Measurements from ENCODE around the gene PAPOLB. TPM values are rescaled to one million over a fixed set of nuclear protein-coding genes. Genes with fewer than 3 reads are reported as not detected.

Gene PAPOLB
- total RNA-seq, 1 experiment from 2014 or later = 0.07 TPM

GRCh38 chr7:4817178-4817901 is 44.5 kb downstream of the PAPOLB start:
- intact Hi-C loops (cut with micrococcal nuclease; ENCODE audit: unreplicated experiment) = no loop called here
- CTCF ChIA-PET = interaction anchor here (0.5 to 1.2 kb wide), 2 partner anchors 12 to 304 kb away, joined by 3 to 4 read pairs; no protein-coding TSS in a partner anchor
- no TSS peak for BruUV-seq (replicated peaks)

DNA sequence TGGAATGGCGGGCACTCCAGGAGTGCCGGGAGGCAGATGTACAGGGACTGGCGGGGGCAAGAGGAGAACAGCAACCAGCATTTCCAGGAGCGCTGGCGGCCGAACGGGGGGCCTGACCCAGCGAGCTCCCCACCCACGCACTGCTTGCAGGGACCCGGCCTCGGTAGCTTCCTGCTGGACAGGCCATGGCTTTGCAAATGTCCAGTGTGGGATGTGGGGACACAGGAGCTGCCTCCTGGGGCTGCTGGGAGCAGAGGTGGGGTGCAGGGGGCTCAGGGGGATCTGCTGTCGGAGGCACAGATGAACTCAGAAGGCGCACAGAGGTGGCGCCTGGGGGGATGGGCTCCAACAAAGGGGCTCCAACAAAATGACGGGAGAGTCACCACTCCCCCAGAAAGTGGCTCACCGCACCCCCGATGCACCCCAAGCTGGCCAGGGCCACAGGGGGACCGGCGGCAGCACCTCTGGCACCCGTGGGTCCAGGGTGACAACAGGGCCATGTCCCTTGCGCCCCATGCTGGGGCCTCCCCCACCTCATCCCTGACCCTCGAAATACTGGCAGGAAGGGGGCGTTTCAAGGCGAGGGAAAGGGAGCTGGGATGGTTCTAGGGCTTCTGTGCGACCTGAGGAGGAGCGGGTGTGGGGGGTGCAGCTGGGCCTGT is 45.3 kb downstream of the PAPOLB start:
- no TSS peak for BruUV-seq (replicated peaks)
- Mint-ChIP-seq H3K9me3 (ENCODE audit: low read depth, unreplicated experiment) (peaks cover 5% of the 10 kb centered on the region), H3K27me3 (ENCODE audit: unreplicated experiment) (peaks cover 64% of the 10 kb centered on the region), H3K36me3 (ENCODE audit: insufficient read depth, unreplicated experiment) (no peaks in the 10 kb centered on the region), H3K4me1 (ENCODE audit: low read depth, unreplicated experiment) (no peaks in the 10 kb centered on the region), H3K27ac (ENCODE audit: unreplicated experiment) (no peak overlapping the region), H3K4me3 (ENCODE audit: low read depth, unreplicated experiment) (no peak overlapping the region)
- intact Hi-C loops (cut with micrococcal nuclease; ENCODE audit: unreplicated experiment) = no loop called here
- TF ChIP-seq CTCF (IDR thresholded peaks at IDR 0.05; ENCODE audit: unreplicated experiment) = no peak
- CTCF ChIA-PET = interaction anchor here (1.2 kb wide), 1 partner anchor 11 kb away, joined by 4 read pairs; no protein-coding TSS in a partner anchor
- DNase-seq = no peak

More at GRCh38 chr7:4817178-4817901, 44.5 kb downstream of the PAPOLB start:
- Mint-ChIP-seq H3K4me1 (ENCODE audit: low read depth, unreplicated experiment) (no peaks in the 10 kb centered on the region), H3K4me3 (ENCODE audit: low read depth, unreplicated experiment) (no peak overlapping the region), H3K27ac (ENCODE audit: unreplicated experiment) (no peak overlapping the region), H3K9me3 (ENCODE audit: low read depth, unreplicated experiment) (peaks cover 5% of the 10 kb centered on the region), H3K36me3 (ENCODE audit: insufficient read depth, unreplicated experiment) (no peaks in the 10 kb centered on the region), H3K27me3 (ENCODE audit: unreplicated experiment) (peaks cover 68% of the 10 kb centered on the region)
- TF ChIP-seq CTCF (IDR thresholded peaks at IDR 0.05; ENCODE audit: unreplicated experiment) = no peak
- DNase-seq = no peak

DNA sequence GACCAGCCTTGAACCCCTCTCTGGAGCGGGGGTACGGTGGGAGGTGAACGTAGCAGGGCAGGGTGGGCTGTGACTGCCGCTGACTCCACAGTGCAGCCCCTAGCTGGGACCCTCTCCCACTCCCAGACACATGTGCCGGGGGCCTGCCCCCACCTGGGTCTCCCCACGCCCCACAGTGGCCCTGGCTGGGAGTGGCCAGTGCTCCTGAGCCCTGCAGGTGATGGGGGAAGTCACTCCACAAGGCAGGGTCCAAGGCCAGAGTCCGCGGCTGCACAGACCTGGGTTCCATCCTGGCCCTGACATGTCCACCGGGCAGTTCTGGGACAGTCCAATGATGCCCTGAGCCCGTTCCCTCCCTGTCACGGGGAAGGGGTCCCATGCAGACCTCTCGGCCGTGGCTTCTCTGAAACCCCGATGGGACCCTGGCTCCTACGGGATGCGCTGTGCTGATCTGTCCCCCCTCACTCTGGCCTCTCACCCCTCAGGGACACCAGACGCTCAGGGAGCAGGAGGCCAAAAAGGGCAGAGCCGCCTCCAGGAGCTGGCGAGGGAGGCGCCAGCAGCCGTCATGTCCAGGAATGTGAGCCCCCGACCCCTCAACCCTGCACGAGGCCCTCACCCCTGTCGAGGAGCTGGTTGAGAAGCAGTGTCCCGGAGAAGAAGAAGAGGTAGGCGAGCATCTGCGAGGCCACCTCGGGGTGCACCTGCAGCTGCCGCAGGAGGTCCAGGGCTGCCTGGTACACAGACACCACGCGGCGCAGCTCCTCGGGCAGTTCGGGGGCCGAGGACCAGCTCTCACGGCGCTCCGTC is 46.0 kb downstream of the PAPOLB start:
- H3K4me3 Mint-ChIP-seq (ENCODE audit: low read depth, unreplicated experiment) = no peak overlapping the region
- no peaks in the 10 kb centered on the region for H3K4me1 Mint-ChIP-seq (ENCODE audit: low read depth, unreplicated experiment)
- no peak overlapping the region for H3K27ac Mint-ChIP-seq (ENCODE audit: unreplicated experiment)
- CTCF ChIA-PET = interaction anchor here (0.6 to 1.2 kb wide), 3 partner anchors 10 to 236 kb away, joined by 3 to 6 read pairs (median 4); partner anchors contain the start of gene AP5Z1
- DNase-seq = peak; percentile 30
- no TSS peak for BruUV-seq (replicated peaks)
- peak; percentile 64 for TF ChIP-seq CTCF (IDR thresholded peaks at IDR 0.05; ENCODE audit: unreplicated experiment)
- intact Hi-C loops (cut with micrococcal nuclease; ENCODE audit: unreplicated experiment) = no loop called here
- no peaks in the 10 kb centered on the region for H3K36me3 Mint-ChIP-seq (ENCODE audit: insufficient read depth, unreplicated experiment)
- peaks cover 57% of the 10 kb centered on the region for H3K27me3 Mint-ChIP-seq (ENCODE audit: unreplicated experiment)
- peaks cover 5% of the 10 kb centered on the region for H3K9me3 Mint-ChIP-seq (ENCODE audit: low read depth, unreplicated experiment)

DNA sequence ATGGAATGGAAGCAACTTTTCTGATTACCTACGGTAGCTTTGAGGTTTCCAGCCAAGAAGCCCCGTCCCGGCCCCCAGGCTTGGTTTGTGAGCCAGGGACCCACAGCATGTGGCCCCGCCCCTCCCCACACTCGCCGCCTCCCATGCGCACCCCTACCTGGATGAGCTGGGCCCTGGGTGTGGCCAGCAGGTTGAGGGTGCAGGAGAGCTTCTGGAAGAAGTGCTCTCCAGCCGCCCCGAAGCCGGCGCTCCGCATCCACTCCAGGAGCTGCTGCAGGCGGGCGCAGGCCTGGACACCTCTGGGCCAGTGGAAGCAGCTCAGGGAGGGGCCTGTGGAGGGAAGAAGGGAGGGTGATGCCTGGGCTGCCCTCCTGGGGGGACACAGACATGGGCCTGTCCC is 46.7 kb downstream of the PAPOLB start:
- no peaks in the 10 kb centered on the region for H3K36me3 Mint-ChIP-seq (ENCODE audit: insufficient read depth, unreplicated experiment)
- no peak for TF ChIP-seq CTCF (IDR thresholded peaks at IDR 0.05; ENCODE audit: unreplicated experiment)
- CTCF ChIA-PET = interaction anchor here (0.6 to 1.2 kb wide), 2 partner anchors 40 to 235 kb away, joined by 3 to 6 read pairs; partner anchors contain the start of gene AP5Z1
- no peak overlapping the region for H3K4me3 Mint-ChIP-seq (ENCODE audit: low read depth, unreplicated experiment)
- H3K9me3 Mint-ChIP-seq (ENCODE audit: low read depth, unreplicated experiment) = peaks cover 5% of the 10 kb centered on the region
- no TSS peak for BruUV-seq (replicated peaks)
- no peaks in the 10 kb centered on the region for H3K4me1 Mint-ChIP-seq (ENCODE audit: low read depth, unreplicated experiment)
- intact Hi-C loops (cut with micrococcal nuclease; ENCODE audit: unreplicated experiment) = no loop called here
- DNase-seq = no peak
- peaks cover 52% of the 10 kb centered on the region for H3K27me3 Mint-ChIP-seq (ENCODE audit: unreplicated experiment)
- no peak overlapping the region for H3K27ac Mint-ChIP-seq (ENCODE audit: unreplicated experiment)

Data from Calu3 (cell line).